ENCODE measurements around the gene HADHA.
"Not testable (repeated sequence)": the region's sequence is repeated elsewhere in the genome, so short reads cannot be mapped to it uniquely, and the experiment has no call there.

Gene HADHA

DNA sequence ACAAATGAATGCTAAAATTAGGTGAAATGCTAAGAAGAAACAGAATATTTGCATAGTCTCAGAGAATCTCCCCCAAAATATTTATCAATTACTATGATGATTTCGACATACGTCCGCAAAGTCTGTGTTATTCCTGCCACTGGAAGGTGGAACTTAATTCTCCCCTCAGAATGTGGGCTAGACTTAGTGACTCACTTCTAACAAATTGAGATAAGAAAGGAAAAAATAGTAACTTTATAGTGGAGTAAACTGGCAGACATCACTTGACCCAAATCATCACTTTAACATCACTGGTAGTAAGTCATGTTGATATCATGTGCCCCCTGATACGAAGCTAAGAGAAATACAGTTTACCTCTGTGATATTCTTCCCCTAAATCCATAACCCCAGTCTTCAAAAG, 23.8 kb upstream of the HADHA start:
- peaks cover 3% of the 10 kb centered on the region for H3K4me1 Mint-ChIP-seq (ENCODE audit: low read depth)
- H3K4me3 Mint-ChIP-seq = no peak overlapping the region
- no peaks in the 10 kb centered on the region for H3K36me3 Mint-ChIP-seq
- no peaks in the 10 kb centered on the region for H3K27me3 Mint-ChIP-seq
- H3K27ac Mint-ChIP-seq = no peak overlapping the region
- H3K9me3 Mint-ChIP-seq (ENCODE audit: low read depth) = no peaks in the 10 kb centered on the region

DNA sequence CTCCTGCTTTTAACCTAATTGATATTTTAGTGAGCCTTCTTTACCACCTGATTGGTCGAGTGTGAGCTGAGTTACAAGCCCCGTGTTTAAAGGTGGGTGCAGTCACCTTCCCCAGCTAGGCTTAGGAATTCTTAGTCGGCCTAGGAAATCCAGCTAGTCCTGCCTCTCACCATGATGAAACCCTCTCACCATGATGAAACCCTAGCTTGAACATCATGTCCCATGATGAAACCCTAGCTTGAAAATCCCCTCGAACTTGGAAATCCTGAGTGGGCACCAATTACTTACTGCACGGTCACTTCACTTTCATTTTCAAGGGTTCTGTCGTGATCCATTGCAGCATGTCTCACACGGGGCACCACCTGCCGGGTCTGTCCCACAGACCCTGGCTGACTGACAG, 14.4 kb upstream of the HADHA start:
- not testable (repeated sequence) for H3K36me3 Mint-ChIP-seq

DNA sequence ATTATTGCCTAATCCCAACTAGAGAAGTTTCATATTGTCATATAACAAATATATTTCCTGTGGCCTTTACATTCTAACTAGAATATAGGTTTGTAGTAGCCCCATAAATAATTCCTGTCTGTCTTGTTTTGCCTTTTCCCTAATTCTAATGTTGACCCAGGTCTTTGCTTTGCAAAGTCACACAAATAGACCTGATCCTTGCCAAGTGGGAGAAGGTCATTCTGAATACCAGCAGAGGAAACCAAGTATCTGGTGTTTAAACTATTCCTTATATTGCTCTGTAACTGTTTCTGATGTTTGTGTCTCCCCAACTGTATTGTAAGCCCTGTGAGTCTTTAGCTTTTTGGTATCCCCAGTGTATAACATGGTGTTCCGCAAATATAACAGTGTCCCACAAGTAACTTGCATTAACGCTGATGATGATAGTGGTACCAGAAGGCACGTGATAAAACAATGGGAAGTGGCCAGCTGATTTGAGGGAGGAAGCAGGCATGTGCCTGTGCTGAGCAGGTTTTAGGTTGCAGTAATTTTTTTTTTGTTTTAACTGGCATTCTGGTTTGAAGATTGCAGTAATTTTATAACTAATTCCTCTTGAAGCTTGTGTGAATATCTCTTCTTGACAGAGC, 11.4 kb upstream of the HADHA start:
- no peaks in the 10 kb centered on the region for H3K9me3 Mint-ChIP-seq (ENCODE audit: low read depth)
- peaks cover 7% of the 10 kb centered on the region for H3K36me3 Mint-ChIP-seq
- no peak overlapping the region for H3K4me3 Mint-ChIP-seq
- H3K27ac Mint-ChIP-seq = no peak overlapping the region
- H3K4me1 Mint-ChIP-seq (ENCODE audit: low read depth) = peaks cover 23% of the 10 kb centered on the region
- H3K27me3 Mint-ChIP-seq = no peaks in the 10 kb centered on the region

More for the DNA sequence above, 14.4 kb upstream of the HADHA start:
- not testable (repeated sequence) for H3K27me3 Mint-ChIP-seq; H3K4me3 Mint-ChIP-seq; H3K27ac Mint-ChIP-seq; H3K9me3 Mint-ChIP-seq (ENCODE audit: low read depth); H3K4me1 Mint-ChIP-seq (ENCODE audit: low read depth)

DNA sequence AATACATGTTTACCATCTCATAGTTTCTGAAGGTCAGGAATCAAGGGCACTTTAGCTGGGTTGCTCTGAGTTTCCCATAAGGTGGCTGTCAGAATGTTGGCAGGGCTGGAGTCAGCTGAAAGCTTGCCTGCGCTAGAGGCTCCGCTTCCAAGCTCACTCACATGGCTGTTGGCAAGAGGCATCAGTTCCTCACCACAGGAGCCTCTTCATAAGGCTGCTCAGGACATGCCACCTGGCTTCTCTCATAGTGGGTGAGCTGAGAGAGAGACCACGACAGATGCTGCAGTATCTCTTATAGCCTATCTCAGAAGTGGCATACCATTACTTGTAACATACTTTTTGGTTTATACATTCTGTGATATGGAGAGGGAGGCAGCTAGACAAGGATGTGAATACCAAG, 7.5 kb upstream of the HADHA start:
- Mint-ChIP-seq H3K27me3 (no peaks in the 10 kb centered on the region), H3K9me3 (ENCODE audit: low read depth) (no peaks in the 10 kb centered on the region), H3K4me1 (ENCODE audit: low read depth) (peaks cover 40% of the 10 kb centered on the region), H3K36me3 (no peaks in the 10 kb centered on the region), H3K4me3 (no peak overlapping the region), H3K27ac (no peak overlapping the region)

DNA sequence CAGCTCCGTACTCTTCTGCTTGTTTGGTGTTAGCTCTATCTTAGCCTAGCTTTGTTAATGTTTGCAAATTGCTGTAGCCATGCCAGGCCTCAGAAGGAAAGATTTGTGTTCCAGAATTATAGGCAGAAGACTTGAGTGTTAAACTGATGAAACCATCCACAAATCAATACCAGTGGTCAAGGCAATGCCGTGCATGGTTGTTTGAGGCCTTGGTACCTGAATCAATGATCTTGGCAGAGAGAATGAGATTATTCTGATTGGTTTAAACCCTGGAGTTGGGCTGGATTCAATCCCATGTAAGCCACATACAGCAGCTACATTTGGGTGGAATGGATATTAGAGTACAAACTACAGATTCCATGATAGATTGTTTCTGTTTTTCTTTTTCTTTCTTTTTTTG, 5.2 kb upstream of the HADHA start:
- Mint-ChIP-seq H3K36me3 (no peaks in the 10 kb centered on the region), H3K4me3 (no peak overlapping the region), H3K27ac (no peak overlapping the region), H3K4me1 (ENCODE audit: low read depth) (peaks cover 57% of the 10 kb centered on the region), H3K27me3 (no peaks in the 10 kb centered on the region), H3K9me3 (ENCODE audit: low read depth) (no peaks in the 10 kb centered on the region)

DNA sequence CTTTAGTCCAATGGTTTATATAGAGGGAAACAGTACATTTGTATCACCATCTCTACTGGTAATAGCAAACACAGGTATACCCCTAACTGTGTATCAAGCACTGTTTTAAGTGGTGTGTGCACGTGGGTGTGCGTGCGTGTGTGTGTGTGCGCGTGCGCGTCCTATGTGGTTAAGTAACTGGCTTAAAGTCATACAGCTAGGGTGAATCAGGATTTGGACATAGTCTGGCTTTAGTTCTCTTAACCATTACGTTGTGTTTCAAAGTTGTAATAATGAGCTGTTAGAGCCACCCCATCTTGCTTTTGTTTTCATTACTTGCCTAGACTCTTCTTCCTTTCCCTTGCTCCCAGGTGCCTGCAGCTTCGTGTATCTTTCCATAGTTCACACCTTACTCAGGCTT, 2.4 kb upstream of the HADHA start:
- Mint-ChIP-seq H3K36me3 (no peaks in the 10 kb centered on the region), H3K4me1 (ENCODE audit: low read depth) (peaks cover 60% of the 10 kb centered on the region), H3K27me3 (no peaks in the 10 kb centered on the region), H3K27ac (peak overlapping the region; percentile 46), H3K9me3 (ENCODE audit: low read depth) (no peaks in the 10 kb centered on the region), H3K4me3 (peak overlapping the region; percentile 78)

DNA sequence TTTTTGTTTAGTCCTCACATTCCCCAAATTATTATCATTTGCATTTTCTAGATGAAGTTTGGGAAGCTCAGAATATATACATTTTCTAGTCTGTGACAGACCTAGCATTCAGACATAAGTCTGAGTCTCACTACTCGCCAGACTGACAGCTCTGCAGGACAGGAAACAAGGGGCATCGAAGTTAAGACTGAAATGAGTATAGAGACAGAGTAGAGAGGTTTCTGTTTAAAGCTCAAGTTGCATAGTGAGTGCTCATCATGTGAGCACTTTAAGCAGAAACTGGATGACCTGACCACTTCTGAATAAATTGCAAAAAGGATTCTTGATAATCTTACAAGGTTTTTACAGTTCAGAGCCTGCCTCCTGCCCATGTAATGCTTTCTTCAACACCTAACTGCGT, 1.4 kb upstream of the HADHA start:
- H3K27me3 Mint-ChIP-seq = no peaks in the 10 kb centered on the region
- H3K36me3 Mint-ChIP-seq = no peaks in the 10 kb centered on the region
- H3K9me3 Mint-ChIP-seq (ENCODE audit: low read depth) = no peaks in the 10 kb centered on the region
- H3K27ac Mint-ChIP-seq = peak overlapping the region; percentile 100
- H3K4me3 Mint-ChIP-seq = peak overlapping the region; percentile 99
- H3K4me1 Mint-ChIP-seq (ENCODE audit: low read depth) = peaks cover 57% of the 10 kb centered on the region

DNA sequence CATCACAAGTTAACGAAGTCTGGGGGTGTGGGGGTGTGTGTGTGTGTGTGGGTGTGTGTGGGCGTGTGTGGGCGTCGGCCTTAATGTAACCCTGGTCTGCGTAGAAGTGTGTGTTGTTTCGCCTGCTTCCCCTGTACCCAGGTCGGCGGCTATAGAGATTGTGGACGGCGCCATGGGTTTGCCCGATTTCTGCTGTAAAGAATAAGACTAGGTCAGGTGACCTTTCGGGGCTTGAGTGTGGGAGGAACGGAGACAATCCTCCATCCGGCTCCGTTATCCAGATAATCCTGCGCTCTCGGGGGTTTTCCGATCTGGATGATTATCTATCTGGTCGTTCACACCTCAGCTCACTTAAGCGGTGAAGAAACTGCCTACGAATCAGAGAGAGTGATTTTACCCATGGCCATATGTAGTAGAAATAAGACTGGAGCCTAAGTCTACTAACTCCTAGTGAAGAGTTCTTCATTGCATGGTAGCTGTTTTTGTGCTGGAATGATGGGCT, 850 bp upstream of the HADHA start:
- Mint-ChIP-seq H3K4me3 (peak overlapping the region; percentile 99), H3K36me3 (no peaks in the 10 kb centered on the region), H3K4me1 (ENCODE audit: low read depth) (peaks cover 60% of the 10 kb centered on the region), H3K27ac (peak overlapping the region; percentile 100), H3K27me3 (no peaks in the 10 kb centered on the region), H3K9me3 (ENCODE audit: low read depth) (no peaks in the 10 kb centered on the region)

DNA sequence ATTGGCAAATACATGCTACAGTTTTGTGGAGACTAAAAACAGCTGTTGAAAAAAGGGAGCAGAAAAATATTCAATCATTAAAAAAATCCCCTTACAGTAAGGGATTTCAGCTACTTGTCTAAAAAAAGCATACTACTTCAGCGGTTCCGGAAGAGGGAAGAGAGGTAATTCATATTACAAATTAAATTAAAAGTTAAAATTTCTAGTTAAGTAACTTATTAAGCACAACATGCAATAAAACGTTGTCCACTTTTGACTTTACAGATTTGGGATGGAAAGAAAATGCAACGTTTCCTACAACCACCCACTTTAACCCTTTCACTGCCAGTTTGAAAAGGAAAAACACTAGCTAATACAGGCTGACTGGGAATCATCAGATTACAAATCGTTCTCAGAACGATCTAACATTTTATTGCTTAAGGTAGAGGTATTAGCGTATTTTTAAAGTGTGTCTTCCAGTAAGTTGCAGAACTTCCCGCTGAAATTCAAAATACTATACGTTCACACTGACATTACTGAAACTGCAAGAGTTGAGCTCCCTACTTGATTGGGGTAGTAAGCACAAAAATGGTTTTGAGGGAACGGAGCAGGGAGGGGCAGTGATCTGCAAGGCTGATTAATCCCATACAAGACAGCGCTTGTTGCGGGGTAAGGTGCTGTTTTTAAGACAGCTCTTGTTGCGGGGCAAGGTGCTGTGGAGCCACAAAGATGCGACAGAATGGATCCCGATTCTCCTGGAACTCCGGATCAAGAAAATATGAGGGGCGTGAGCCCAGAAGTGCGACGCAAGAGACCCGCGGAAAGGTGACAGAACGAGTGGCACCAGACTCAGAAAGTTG, 743 bp downstream of the HADHA start:
- Mint-ChIP-seq H3K9me3 (ENCODE audit: low read depth) (no peaks in the 10 kb centered on the region), H3K27me3 (no peaks in the 10 kb centered on the region), H3K27ac (peak overlapping the region; percentile 100), H3K4me3 (peak overlapping the region; percentile 99), H3K4me1 (ENCODE audit: low read depth) (peaks cover 65% of the 10 kb centered on the region), H3K36me3 (no peaks in the 10 kb centered on the region)

DNA sequence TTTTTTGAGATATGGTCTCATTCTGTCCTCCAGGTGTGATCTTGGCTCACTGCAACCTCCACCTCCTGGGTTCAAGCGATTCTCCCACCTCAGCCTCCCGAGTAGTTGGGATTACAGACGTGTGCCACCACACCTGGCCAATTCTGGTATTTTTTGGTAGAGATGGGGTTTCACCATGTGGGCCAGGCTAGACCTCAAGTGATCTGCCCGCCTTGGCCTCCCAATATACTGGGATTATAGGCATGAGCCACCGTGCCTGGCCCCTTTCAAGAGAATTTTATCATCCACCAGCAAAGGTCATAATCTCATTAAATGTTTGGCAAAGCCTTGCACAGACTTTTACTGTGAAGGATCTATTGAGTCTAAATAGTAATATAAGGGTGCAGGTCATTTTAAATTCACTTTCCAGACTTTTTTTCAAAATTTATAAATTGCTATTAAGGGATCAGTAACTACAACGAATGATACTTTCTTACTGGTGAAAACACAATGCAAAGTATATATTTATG, 2.5 kb downstream of the HADHA start:
- peak overlapping the region; percentile 99 for H3K4me3 Mint-ChIP-seq
- no peaks in the 10 kb centered on the region for H3K27me3 Mint-ChIP-seq
- H3K9me3 Mint-ChIP-seq (ENCODE audit: low read depth) = no peaks in the 10 kb centered on the region
- H3K36me3 Mint-ChIP-seq = no peaks in the 10 kb centered on the region
- peak overlapping the region; percentile 41 for H3K27ac Mint-ChIP-seq
- H3K4me1 Mint-ChIP-seq (ENCODE audit: low read depth) = peaks cover 57% of the 10 kb centered on the region

DNA sequence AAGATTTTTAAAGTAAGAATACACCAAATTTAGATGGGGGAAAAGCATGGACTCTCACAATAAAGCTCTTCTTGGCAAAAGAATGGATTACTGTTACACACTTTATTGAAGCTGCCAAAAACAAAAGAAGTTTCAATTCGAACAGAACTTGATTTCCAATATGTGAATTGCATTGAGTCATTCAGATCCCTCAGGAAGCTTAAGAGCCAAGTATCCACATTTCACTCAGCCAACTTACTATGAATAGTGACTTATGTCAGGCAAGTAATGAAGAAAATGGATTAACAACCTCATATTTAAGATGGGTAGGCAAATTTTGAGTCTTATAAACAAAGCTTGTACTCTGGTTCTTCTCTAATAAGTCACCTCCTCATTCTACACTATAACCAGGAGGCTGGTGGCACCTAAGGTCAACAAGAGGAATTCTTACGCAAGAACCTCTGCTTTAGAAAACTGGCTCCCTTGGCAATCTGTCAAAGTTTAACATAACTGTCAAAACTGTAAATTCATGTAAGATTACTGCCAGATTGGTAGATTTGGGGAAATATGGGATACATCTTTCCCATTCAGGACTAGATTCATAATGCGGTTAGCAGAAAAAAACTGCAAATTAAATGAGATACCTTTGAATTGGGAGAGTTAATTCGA, 6.0 kb downstream of the HADHA start:
- H3K9me3 Mint-ChIP-seq (ENCODE audit: low read depth) = no peaks in the 10 kb centered on the region
- H3K27me3 Mint-ChIP-seq = no peaks in the 10 kb centered on the region
- H3K36me3 Mint-ChIP-seq = peaks cover 3% of the 10 kb centered on the region
- H3K27ac Mint-ChIP-seq = no peak overlapping the region
- H3K4me1 Mint-ChIP-seq (ENCODE audit: low read depth) = peaks cover 34% of the 10 kb centered on the region
- no peak overlapping the region for H3K4me3 Mint-ChIP-seq

DNA sequence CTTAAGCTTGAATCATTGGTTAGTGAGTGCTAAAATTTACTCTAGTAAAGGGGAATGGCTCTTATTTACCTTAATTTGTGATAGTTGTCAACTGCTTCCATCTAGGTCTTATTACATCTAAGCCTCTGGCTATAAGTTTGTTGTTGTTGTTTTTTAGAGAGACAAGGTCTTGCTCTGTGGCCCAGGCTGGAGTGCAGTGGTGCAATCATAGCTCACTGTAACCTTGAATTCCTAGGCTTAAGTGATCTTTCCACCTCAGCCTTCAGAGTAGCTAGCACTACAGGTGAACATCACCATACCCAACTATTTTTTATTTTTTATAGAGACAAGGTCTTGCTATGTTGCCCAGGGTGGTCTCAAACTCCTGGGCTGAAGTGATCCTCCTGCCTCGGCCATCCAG, 6.6 kb downstream of the HADHA start:
- no peaks in the 10 kb centered on the region for H3K27me3 Mint-ChIP-seq
- H3K9me3 Mint-ChIP-seq (ENCODE audit: low read depth) = no peaks in the 10 kb centered on the region
- no peak overlapping the region for H3K4me3 Mint-ChIP-seq
- H3K27ac Mint-ChIP-seq = no peak overlapping the region
- H3K36me3 Mint-ChIP-seq = peaks cover 6% of the 10 kb centered on the region
- H3K4me1 Mint-ChIP-seq (ENCODE audit: low read depth) = peaks cover 28% of the 10 kb centered on the region

DNA sequence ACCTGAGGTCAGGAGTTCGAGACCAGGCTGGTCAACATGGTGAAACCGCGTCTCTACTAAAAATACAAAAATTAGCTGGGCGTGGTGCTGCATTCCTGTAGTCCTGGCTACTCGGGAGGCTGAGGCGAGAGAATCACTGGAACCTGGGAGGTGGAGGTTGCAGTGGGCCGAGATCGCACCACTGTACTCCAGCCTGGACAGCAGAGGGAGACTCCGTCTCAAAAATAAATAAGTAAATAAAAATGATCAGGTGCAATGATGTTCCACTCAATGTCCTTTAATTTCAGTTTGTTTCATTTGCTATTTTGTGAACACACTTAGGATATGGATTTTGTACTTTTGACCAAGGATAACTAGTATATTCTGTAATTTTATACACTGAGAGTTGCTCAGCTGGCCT, 9.3 kb downstream of the HADHA start:
- no peaks in the 10 kb centered on the region for H3K27me3 Mint-ChIP-seq
- H3K4me1 Mint-ChIP-seq (ENCODE audit: low read depth) = peaks cover 9% of the 10 kb centered on the region
- H3K9me3 Mint-ChIP-seq (ENCODE audit: low read depth) = no peaks in the 10 kb centered on the region
- H3K36me3 Mint-ChIP-seq = peaks cover 9% of the 10 kb centered on the region
- H3K4me3 Mint-ChIP-seq = no peak overlapping the region
- H3K27ac Mint-ChIP-seq = no peak overlapping the region

DNA sequence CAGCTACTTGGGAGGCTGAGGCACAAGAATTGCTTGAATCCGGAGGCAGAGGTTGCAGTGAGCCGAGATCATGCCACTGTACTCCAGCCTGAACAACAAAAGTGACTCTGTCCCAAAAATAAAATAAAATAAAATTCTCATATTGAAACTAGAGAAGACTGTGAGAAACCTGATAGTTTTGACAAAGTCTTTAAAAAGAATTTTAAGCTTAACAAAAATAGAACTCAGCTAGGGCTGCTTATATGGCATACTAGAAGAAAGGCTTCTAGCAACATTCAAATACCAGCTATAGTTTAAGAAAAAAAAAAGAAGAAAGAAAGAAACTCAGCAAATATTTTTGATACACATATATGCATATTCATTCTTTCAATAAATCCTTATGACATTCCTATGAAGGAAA, 13.6 kb downstream of the HADHA start:
- Mint-ChIP-seq H3K4me1 (ENCODE audit: low read depth) (peaks cover 2% of the 10 kb centered on the region), H3K27ac (no peak overlapping the region), H3K9me3 (ENCODE audit: low read depth) (peaks cover 6% of the 10 kb centered on the region), H3K4me3 (no peak overlapping the region), H3K27me3 (no peaks in the 10 kb centered on the region), H3K36me3 (peaks cover 25% of the 10 kb centered on the region)

DNA sequence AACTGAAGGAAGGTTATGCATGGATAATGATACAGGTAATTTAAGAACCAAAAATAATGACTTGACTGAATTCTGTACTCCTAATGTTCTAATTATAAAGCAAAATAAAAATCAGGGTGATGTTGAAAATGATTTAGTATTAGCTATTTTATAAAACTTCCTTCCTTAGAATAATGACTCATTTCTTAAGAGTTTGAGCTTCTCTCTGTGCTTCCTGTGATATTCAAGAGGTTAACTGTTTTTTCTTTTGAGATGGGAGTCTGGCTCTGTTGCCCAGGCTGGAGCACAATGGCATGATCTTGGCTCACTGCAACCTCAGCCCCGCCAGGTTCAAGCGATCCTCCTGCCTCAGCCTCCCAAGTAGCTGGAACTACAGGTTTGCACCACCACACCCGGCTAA, 14.8 kb downstream of the HADHA start:
- peak overlapping the region; percentile 3 for H3K27ac Mint-ChIP-seq
- no peak overlapping the region for H3K4me3 Mint-ChIP-seq
- H3K27me3 Mint-ChIP-seq = no peaks in the 10 kb centered on the region
- H3K9me3 Mint-ChIP-seq (ENCODE audit: low read depth) = peaks cover 6% of the 10 kb centered on the region
- peaks cover 29% of the 10 kb centered on the region for H3K36me3 Mint-ChIP-seq
- H3K4me1 Mint-ChIP-seq (ENCODE audit: low read depth) = peaks cover 2% of the 10 kb centered on the region
